ENCODE data around the gene RBBP9. TPM values are rescaled to one million over a fixed set of nuclear protein-coding genes. Genes with fewer than 3 reads are reported as not detected.
A peak's percentile ranks its signal among the peaks of the same experiment; 100 is the strongest.

Gene RBBP9
- total and polyA plus RNA-seq, 2 experiments from 2014 or later = 8.0 to 22.5 TPM

DNA sequence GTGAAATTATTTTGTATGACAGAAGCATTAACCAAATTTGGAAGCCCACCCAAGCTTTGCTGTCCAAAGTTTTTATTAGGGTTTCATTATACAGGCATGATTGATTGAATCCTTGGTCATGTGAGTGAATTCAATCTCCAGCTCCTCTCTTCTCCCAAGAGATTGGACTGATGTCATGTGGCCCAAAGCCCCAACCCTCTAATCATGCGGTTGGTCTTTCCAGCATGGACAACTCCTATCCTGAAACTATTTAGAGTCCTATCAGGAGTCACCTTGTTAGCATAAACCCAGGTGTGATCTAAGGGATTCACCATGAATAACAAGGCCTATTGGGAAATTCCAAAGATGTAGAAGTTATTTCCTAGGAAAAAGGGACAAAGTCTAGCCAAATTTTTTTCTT lies 19.2 kb downstream of the RBBP9 start:
- Histone ChIP-seq H4K20me1 (ENCODE audit: insufficient read depth, poor library complexity, severe bottlenecking) (no peaks in the 10 kb centered on the region), H3K27me3 (no peaks in the 10 kb centered on the region), H2AFZ (no peak overlapping the region), H3K4me2 (no peak overlapping the region), H3K36me3 (replicated peaks; ENCODE audit: insufficient read depth, low read depth) (no peaks in the 10 kb centered on the region), H3K27ac (no peak overlapping the region), H3K4me3 (no peak overlapping the region), H3K4me1 (ENCODE audit: insufficient read depth) (no peaks in the 10 kb centered on the region), H3K9me2 (replicated peaks; ENCODE audit: insufficient read depth) (no peaks in the 10 kb centered on the region), H3K9me3 (ENCODE audit: low read depth) (no peaks in the 10 kb centered on the region), H3K79me2 (no peaks in the 10 kb centered on the region)
- no peak for DNase-seq (ENCODE audit: low spot score)
- no peak for TF ChIP-seq EZH2phosphoT487 (IDR thresholded peaks at IDR 0.05; ENCODE audit: low read depth, severe bottlenecking, unreplicated experiment)
- TF ChIP-seq, protein P1, sequence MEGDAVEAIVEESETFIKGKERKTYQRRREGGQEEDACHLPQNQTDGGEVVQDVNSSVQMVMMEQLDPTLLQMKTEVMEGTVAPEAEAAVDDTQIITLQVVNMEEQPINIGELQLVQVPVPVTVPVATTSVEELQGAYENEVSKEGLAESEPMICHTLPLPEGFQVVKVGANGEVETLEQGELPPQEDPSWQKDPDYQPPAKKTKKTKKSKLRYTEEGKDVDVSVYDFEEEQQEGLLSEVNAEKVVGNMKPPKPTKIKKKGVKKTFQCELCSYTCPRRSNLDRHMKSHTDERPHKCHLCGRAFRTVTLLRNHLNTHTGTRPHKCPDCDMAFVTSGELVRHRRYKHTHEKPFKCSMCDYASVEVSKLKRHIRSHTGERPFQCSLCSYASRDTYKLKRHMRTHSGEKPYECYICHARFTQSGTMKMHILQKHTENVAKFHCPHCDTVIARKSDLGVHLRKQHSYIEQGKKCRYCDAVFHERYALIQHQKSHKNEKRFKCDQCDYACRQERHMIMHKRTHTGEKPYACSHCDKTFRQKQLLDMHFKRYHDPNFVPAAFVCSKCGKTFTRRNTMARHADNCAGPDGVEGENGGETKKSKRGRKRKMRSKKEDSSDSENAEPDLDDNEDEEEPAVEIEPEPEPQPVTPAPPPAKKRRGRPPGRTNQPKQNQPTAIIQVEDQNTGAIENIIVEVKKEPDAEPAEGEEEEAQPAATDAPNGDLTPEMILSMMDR (IDR thresholded peaks at IDR 0.05; ENCODE audit: poor library complexity) = no peak
- no peak for TF ChIP-seq EZH2 (IDR thresholded peaks at IDR 0.05; ENCODE audit: borderline replicate concordance)
- WGBS (ENCODE audit: low lambda C conversion rate, missing lambda C conversion rate) = 95% methylated on average over 1 of the region's 1 CpG

DNA sequence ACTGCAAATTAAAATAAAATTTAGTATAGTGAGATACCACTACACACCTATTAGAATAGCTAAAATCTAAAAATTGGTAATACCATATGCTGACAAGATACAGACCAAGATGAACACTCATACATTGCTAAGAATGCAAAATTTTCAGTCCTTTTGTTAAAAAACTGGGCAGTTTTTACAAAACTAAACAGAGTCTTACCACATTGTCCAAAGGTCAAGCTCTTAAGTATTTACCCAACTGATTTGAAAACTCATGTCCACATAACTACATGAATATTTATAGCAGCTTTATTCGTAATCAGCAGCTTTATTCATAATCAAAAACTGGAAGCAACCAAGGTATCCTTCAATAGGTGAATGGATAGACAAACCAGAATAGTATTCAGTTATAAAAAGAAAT lies 19.8 kb downstream of the RBBP9 start:
- no peaks in the 10 kb centered on the region for H4K20me1 ChIP-seq (ENCODE audit: insufficient read depth, poor library complexity, severe bottlenecking)
- DNase-seq (ENCODE audit: low spot score) = no peak
- no peaks in the 10 kb centered on the region for H3K4me1 ChIP-seq (ENCODE audit: insufficient read depth)
- H3K4me2 ChIP-seq = peak overlapping the region; percentile 24
- no peaks in the 10 kb centered on the region for H3K9me2 ChIP-seq (replicated peaks; ENCODE audit: insufficient read depth)
- 93% methylated on average over 1 of the region's 1 CpG for WGBS (ENCODE audit: low lambda C conversion rate, missing lambda C conversion rate)
- H2AFZ ChIP-seq = no peak overlapping the region
- TF ChIP-seq, protein P1 (IDR thresholded peaks at IDR 0.05; ENCODE audit: poor library complexity) = no peak
- TF ChIP-seq EZH2phosphoT487 (IDR thresholded peaks at IDR 0.05; ENCODE audit: low read depth, severe bottlenecking, unreplicated experiment) (no peak), EZH2 (IDR thresholded peaks at IDR 0.05; ENCODE audit: borderline replicate concordance) (no peak)
- no peaks in the 10 kb centered on the region for H3K36me3 ChIP-seq (replicated peaks; ENCODE audit: insufficient read depth, low read depth)
- H3K9me3 ChIP-seq (ENCODE audit: low read depth) = no peaks in the 10 kb centered on the region
- no peak overlapping the region for H3K4me3 ChIP-seq
- H3K79me2 ChIP-seq = no peaks in the 10 kb centered on the region
- H3K27me3 ChIP-seq = no peaks in the 10 kb centered on the region
- H3K27ac ChIP-seq = no peak overlapping the region

DNA sequence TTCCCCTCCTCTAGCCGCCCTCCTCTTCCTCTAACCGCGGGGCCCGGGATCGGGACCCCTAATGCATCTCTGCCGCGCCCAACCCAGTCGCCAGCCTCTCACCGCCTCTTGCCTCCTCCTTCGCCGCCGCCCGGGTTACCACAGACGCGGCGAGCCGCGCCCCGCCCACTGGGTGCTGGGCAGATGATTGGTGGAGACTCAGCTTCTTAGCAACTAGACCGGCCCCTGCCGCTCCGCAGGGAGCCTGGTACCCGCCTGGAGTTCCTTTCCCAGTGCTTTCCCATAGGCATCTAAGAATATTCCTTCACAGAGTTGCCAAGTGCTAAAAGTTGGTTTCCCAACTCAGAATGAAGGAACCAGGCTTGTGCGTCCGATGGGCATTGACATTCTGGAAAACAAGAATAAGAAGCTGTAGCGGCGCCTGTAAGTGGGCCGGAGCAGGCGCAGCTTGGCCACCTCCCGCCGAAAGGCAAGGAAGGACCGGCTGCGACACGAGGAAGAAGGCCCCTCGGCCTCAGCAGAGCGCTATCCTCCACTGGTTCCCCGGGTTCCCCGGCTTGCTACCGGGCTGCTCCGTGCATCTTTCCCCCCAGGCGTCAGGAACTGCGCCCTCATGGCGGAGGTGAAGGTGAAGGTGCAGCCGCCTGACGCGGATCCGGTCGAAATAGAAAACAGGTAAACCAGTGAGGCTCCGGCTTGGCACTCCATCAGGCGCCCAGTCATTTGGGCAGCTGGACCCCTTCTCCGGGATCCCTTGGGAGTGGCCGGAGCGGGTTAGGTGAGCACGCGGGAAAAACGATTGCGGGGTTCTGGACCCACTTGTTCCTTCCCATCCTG lies 29.9 kb downstream of the RBBP9 start, which contains the start of the genes DZANK1 and POLR3F:
TSS of gene DZANK1 (minus strand) at position 137 of the 837 bp plus-strand sequence. CDS start 1,672 bp downstream, outside the sequence.
TSS of gene POLR3F (plus strand) at position 497 of the 837 bp plus-strand sequence. CDS start at position 614, 117 bp downstream.
- no peaks in the 10 kb centered on the region for H4K20me1 ChIP-seq (ENCODE audit: insufficient read depth, poor library complexity, severe bottlenecking)
- H3K27me3 ChIP-seq = no peaks in the 10 kb centered on the region
- peak within 1 kb of the TSS; percentile 78 for H2AFZ ChIP-seq
- TF ChIP-seq EZH2phosphoT487 (IDR thresholded peaks at IDR 0.05; ENCODE audit: low read depth, severe bottlenecking, unreplicated experiment) = no peak
- TF ChIP-seq, protein P1 (IDR thresholded peaks at IDR 0.05; ENCODE audit: poor library complexity) = no peak
- TF ChIP-seq EZH2 (IDR thresholded peaks at IDR 0.05; ENCODE audit: borderline replicate concordance) = no peak
- H3K9me3 ChIP-seq (ENCODE audit: low read depth) = no peaks in the 10 kb centered on the region
- peak within 1 kb of the TSS; percentile 92 for H3K4me2 ChIP-seq
- peaks cover 6% of the 10 kb centered on the region for H3K4me1 ChIP-seq (ENCODE audit: insufficient read depth)
- H3K27ac ChIP-seq = peak within 1 kb of the TSS; percentile 92
- 2% methylated on average over 56 of the region's 57 CpGs for WGBS (ENCODE audit: low lambda C conversion rate, missing lambda C conversion rate)
- peak; percentile 98 for DNase-seq (ENCODE audit: low spot score)
- H3K4me3 ChIP-seq = peak within 1 kb of the TSS; percentile 79
- no peaks in the 10 kb centered on the region for H3K9me2 ChIP-seq (replicated peaks; ENCODE audit: insufficient read depth)
- H3K36me3 ChIP-seq (replicated peaks; ENCODE audit: insufficient read depth, low read depth) = no peaks in the 10 kb centered on the region
- peaks cover 17% of the 10 kb centered on the region for H3K79me2 ChIP-seq
